ENCODE results near the gene TP63.

DNA sequence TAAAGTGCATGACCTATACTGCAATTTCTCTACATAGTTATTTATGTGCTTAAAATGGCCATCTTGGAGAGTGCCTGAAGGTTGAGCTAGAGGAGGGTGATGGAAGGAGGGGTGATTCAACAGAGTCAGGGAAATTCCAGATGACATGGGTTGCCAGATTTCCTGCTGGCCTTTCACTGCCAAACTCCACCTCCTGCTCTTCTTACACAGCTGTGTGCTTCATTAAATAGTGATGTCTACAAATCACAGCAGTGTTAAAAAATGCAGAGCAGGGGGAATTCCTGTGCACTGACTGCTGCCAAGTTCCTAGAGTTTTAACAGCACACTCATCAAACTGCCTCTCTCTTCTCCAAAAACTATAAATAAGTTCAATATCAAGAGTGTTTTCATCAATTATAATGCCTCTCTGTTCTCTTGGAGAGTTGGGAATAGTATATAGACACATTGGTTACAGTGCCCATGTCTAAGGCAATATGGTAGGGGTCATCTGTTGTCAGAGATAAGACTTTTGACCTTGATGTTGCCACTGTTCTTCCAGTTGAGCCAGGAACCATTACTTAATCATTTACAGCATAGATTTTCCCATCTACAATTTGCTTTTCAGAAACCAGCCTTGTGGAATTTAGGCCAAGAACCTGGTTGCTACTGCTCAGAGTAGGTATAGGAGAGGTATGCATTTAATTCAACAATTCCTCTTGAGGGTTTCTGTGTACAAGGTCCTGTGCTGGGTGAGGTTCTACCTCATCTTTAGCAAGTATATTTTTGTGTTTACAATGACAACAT is 79.6 kb downstream of the TP63 start:
- TF ChIP-seq, protein P1, sequence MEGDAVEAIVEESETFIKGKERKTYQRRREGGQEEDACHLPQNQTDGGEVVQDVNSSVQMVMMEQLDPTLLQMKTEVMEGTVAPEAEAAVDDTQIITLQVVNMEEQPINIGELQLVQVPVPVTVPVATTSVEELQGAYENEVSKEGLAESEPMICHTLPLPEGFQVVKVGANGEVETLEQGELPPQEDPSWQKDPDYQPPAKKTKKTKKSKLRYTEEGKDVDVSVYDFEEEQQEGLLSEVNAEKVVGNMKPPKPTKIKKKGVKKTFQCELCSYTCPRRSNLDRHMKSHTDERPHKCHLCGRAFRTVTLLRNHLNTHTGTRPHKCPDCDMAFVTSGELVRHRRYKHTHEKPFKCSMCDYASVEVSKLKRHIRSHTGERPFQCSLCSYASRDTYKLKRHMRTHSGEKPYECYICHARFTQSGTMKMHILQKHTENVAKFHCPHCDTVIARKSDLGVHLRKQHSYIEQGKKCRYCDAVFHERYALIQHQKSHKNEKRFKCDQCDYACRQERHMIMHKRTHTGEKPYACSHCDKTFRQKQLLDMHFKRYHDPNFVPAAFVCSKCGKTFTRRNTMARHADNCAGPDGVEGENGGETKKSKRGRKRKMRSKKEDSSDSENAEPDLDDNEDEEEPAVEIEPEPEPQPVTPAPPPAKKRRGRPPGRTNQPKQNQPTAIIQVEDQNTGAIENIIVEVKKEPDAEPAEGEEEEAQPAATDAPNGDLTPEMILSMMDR (IDR thresholded peaks at IDR 0.05), result no peak
- TF ChIP-seq POLR2A (IDR thresholded peaks at IDR 0.05), result no peak
